Thoracic aorta (tissue), 2 donors: Measurements from ENCODE around the gene CLEC1B. TPM values are rescaled to one million over a fixed set of nuclear protein-coding genes. Genes with fewer than 3 reads are reported as not detected.

Experiments used
- ATAC-seq: fragments of 150-250 bp; one replicate; pipeline ENCODE4 v1.8.0; 2017; ENCODE audit warnings: low read depth; ENCODE audit not compliant: insufficient number of reproducible peaks, low FRiP score
- DNase-seq: peaks from one replicate; pipeline ENCODE4 v3.0.0-alpha.2; 2020; ENCODE audit warnings: low spot score
- H3K27ac ChIP-seq, 2 donors: fragments of 200-600 bp; sonication (generic); 1 replicate in 1 of 2; 2 replicates in 1 of 2; pipeline ENCODE4 v1.5.1; 2016; ENCODE audit warnings: mild to moderate bottlenecking in 2 of 2, moderate library complexity in 2 of 2
- H3K27me3 ChIP-seq: fragments of 200-600 bp; sonication (generic); replicated peaks from 2 replicates; pipeline ENCODE4 v1.6.0; 2016; ENCODE audit warnings: mild to moderate bottlenecking; ENCODE audit not compliant: insufficient read depth
- H3K36me3 ChIP-seq: fragments of 200-600 bp; sonication (generic); one replicate; pipeline ENCODE4 v1.5.1; 2016
- H3K4me1 ChIP-seq, 2 donors: fragments of 200-600 bp; sonication (generic); 1 replicate in 1 of 2; 2 replicates in 1 of 2; pipeline versions ENCODE4 v1.5.1 to v1.6.0; 2016; ENCODE audit warnings: low read depth in 2 of 2, mild to moderate bottlenecking in 1 of 2; ENCODE audit not compliant: control insufficient read depth in 1 of 2
- H3K4me3 ChIP-seq: fragments of 200-600 bp; sonication (generic); 2 replicates; pipeline ENCODE4 v1.5.1; 2016; ENCODE audit warnings: mild to moderate bottlenecking
- H3K9me3 ChIP-seq: fragments of 200-600 bp; sonication (generic); 2 replicates; pipeline ENCODE4 v1.5.1; 2016
- total RNA-seq, 2 donors: library from RNA; depleted of rRNA; stranded (reverse); fragments of >200 nt; gene quantifications; one replicate each; pipeline versions ENCODE4 v1.1.0 to v1.2.3, GENCODE V29; 2016
- TF ChIP-seq, protein P1 (sequence below): fragments of 200-600 bp; sonication (generic); IDR thresholded peaks from one replicate; pipeline ENCODE4 v1.5.1; 2019; ENCODE audit warnings: antibody characterized with exemption

Gene CLEC1B
- total RNA-seq, 2 donors from 2014 or later, result not detected

DNA sequence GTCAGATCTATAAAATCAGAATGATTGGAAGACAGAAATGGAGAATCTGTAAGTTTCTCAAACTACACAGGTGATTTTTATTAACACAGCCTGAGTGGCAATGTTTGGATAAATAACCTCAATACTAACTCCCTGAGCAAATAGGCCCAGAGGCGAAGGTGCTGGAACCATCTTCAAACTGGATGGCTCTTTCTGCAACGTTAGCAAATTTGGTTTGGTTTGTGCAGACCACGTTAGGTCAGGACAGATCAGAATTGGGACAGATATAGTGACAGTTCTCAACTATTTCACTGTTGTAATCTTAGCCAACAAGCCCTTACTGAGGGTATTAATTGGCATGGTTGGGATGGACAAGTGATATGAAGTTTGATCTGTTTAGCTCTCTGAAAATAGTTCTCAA lies 22.4 kb upstream of the CLEC1B start:
- Histone ChIP-seq H3K27ac (no peak overlapping the region), H3K36me3 (no peaks in the 10 kb centered on the region), H3K4me1 (no peaks in the 10 kb centered on the region), H3K9me3 (no peaks in the 10 kb centered on the region), H3K4me3 (no peak overlapping the region), H3K27me3 (no peaks in the 10 kb centered on the region)
- ATAC-seq, result no peak
- TF ChIP-seq, protein P1, sequence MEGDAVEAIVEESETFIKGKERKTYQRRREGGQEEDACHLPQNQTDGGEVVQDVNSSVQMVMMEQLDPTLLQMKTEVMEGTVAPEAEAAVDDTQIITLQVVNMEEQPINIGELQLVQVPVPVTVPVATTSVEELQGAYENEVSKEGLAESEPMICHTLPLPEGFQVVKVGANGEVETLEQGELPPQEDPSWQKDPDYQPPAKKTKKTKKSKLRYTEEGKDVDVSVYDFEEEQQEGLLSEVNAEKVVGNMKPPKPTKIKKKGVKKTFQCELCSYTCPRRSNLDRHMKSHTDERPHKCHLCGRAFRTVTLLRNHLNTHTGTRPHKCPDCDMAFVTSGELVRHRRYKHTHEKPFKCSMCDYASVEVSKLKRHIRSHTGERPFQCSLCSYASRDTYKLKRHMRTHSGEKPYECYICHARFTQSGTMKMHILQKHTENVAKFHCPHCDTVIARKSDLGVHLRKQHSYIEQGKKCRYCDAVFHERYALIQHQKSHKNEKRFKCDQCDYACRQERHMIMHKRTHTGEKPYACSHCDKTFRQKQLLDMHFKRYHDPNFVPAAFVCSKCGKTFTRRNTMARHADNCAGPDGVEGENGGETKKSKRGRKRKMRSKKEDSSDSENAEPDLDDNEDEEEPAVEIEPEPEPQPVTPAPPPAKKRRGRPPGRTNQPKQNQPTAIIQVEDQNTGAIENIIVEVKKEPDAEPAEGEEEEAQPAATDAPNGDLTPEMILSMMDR, result no peak
- DNase-seq, result no peak

DNA sequence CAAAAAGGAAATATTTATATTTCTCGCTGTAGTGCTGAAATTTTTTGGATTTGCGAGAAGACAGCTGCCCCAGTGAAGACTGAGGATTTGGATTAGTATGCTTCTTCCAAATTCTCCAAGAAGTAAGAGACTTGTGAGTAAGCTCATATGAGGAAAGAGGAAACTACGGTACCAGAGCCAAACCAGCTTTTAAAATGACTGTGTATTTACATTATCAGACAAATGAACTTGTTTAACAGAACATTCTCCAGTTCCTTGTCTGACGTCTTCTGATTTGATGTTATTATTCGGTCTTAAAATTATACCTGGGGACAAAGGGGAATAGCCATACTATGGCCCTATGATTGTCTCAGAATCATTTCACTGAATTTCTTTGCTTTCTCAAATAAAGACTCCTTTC lies 19.5 kb upstream of the CLEC1B start:
- H3K9me3 ChIP-seq, result no peaks in the 10 kb centered on the region
- DNase-seq, result no peak
- no peak for ATAC-seq
- TF ChIP-seq, protein P1, result no peak
- H3K36me3 ChIP-seq, result no peaks in the 10 kb centered on the region
- no peak overlapping the region for H3K4me3 ChIP-seq
- no peaks in the 10 kb centered on the region for H3K4me1 ChIP-seq
- H3K27me3 ChIP-seq, result no peaks in the 10 kb centered on the region
- H3K27ac ChIP-seq, result no peak overlapping the region

DNA sequence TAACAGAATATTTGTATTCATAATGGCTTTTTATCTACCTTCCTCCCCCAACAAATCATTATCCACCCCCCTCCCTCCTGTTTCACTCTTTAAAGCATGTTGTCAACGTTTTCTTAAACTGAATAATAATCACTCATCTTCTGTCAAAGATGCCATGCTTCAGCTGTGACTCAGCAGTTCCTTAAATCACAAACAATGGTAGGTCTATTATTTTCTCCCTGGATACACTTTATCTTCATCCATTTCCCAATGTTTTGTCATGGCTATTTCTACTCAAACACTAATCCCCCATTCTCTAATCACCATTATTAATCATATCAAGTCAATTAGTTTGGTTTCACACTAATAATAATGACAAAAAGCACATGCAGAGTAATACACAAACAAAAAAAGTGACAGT lies 18.0 kb upstream of the CLEC1B start:
- DNase-seq (no peak), ATAC-seq (no peak)
- TF ChIP-seq, protein P1, result no peak
- Histone ChIP-seq H3K4me3 (no peak overlapping the region), H3K36me3 (no peaks in the 10 kb centered on the region), H3K27ac (no peak overlapping the region), H3K27me3 (no peaks in the 10 kb centered on the region), H3K9me3 (no peaks in the 10 kb centered on the region), H3K4me1 (no peaks in the 10 kb centered on the region)

DNA sequence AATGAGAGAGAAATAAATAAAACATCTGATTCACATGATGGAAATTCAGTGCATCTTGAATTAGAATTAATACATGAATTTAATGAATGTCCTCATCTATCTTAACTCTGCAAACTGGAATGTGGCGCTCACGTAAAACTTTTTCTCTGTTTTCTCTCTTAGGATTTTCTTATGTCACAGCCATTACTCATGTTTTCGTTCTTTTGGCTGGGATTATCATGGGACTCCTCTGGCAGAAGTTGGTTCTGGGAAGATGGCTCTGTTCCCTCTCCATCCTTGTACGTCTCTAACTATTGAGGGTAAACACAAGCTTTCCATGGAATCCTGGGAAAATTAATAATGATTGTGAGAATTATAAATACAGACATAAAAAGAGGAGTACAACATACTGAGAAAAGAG lies 16.5 kb upstream of the CLEC1B start:
- no peak overlapping the region for H3K4me3 ChIP-seq
- DNase-seq, result no peak
- H3K9me3 ChIP-seq, result no peaks in the 10 kb centered on the region
- H3K36me3 ChIP-seq, result no peaks in the 10 kb centered on the region
- H3K27ac ChIP-seq, result no peak overlapping the region
- ATAC-seq, result no peak
- TF ChIP-seq, protein P1, result no peak
- no peaks in the 10 kb centered on the region for H3K27me3 ChIP-seq
- no peaks in the 10 kb centered on the region for H3K4me1 ChIP-seq

DNA sequence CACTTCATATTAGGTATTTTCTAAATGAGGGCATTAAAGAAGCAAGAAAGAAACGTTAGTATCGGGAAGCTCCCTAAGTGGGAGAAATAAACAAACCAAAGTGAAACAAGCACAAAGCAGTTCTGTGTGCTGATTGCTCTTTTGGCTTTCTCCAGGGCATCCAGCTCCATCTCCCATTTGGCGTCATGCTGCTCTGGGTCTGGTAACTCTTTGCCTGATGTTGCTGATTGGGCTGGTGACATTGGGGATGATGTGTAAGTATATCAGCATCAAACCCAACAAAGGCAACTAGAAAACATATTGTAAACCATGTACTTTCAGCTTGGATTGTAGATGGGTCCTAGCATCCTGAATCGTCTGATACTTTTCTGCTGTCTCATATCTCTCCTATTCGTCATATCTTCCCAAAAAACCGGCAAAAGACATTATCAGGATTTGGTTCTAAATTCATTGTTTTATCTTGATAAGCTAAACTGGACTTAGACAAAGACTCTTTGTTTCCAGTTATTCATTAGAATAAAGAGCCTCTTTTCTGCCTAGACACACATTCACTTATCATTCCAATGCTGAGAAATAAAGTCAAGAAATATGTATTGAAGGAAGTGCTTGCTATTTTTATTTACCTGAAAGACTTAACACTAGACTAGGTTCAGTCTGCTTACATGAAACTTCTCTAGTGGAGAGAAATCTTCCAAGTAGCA lies 13.9 kb upstream of the CLEC1B start:
- no peaks in the 10 kb centered on the region for H3K9me3 ChIP-seq
- ATAC-seq, result no peak
- DNase-seq, result no peak
- H3K27ac ChIP-seq, result no peak overlapping the region
- TF ChIP-seq, protein P1, result no peak
- no peaks in the 10 kb centered on the region for H3K4me1 ChIP-seq
- no peaks in the 10 kb centered on the region for H3K36me3 ChIP-seq
- no peak overlapping the region for H3K4me3 ChIP-seq
- H3K27me3 ChIP-seq, result no peaks in the 10 kb centered on the region
